CD14-positive monocyte (primary cell): Measurements from ENCODE around the gene RC3H2. TPM values are rescaled to one million over a fixed set of nuclear protein-coding genes. Genes with fewer than 3 reads are reported as not detected.
"Not testable (repeated sequence)": the region's sequence is repeated elsewhere in the genome, so short reads cannot be mapped to it uniquely, and the experiment has no call there.

Experiments
- DNase-seq, 3 donors: peaks; one replicate each; pipeline ENCODE4 v3.0.0-alpha.2; 2011 to 2022
- H2AFZ ChIP-seq: 2 replicates; pipeline ENCODE4 v1.6.0; 2012; ENCODE audit warnings: mild to moderate bottlenecking, low read depth, low read length, inconsistent platforms; ENCODE audit not compliant: insufficient read depth, poor library complexity, severe bottlenecking
- H3K27ac ChIP-seq, 2 donors: 1 replicate in 1 of 2; 2 replicates in 1 of 2; pipeline ENCODE4 v1.5.1; 2012 to 2013; ENCODE audit warnings: low read length in 2 of 2, control low read depth in 1 of 2, inconsistent platforms in 1 of 2, low read depth in 1 of 2, mild to moderate bottlenecking in 1 of 2
- H3K27me3 ChIP-seq, 2 donors: one replicate each; pipeline versions ENCODE4 v1.6.0 to v1.6.1; 2011 to 2013; ENCODE audit warnings: low read length in 2 of 2; ENCODE audit not compliant: control insufficient read depth in 2 of 2, insufficient read depth in 2 of 2
- H3K36me3 ChIP-seq, 2 donors: replicated peaks in 1 of 2; 1 replicate in 1 of 2; 2 replicates in 1 of 2; pipeline versions ENCODE4 v1.5.1 to v1.6.1; 2012 to 2013; ENCODE audit warnings: low read length in 2 of 2, control low read depth in 1 of 2, inconsistent platforms in 1 of 2, mild to moderate bottlenecking in 1 of 2; ENCODE audit not compliant: insufficient read depth in 2 of 2, control insufficient read depth in 1 of 2
- H3K4me1 ChIP-seq, 2 donors: 1 replicate in 1 of 2; 2 replicates in 1 of 2; pipeline versions ENCODE4 v1.5.1 to v1.6.1; 2012 to 2013; ENCODE audit warnings: low read length in 2 of 2, control low read depth in 1 of 2, inconsistent platforms in 1 of 2, mild to moderate bottlenecking in 1 of 2, moderate library complexity in 1 of 2; ENCODE audit not compliant: insufficient read depth in 2 of 2, control insufficient read depth in 1 of 2
- H3K4me2 ChIP-seq: replicated peaks from 2 replicates; pipeline ENCODE3; 2012; ENCODE audit warnings: low read length, moderate library complexity, mild to moderate bottlenecking; ENCODE audit not compliant: poor library complexity, severe bottlenecking; ENCODE audit errors: extremely low read depth
- H3K4me3 ChIP-seq, 3 experiments: fragments of 200-600 bp in 1 of 3; sonication (generic) in 1 of 3; replicated peaks in 1 of 3; 1 replicate in 2 of 3; 2 replicates in 1 of 3; pipeline ENCODE4 v1.5.1; 2011 to 2013; ENCODE audit warnings: low read length in 3 of 3, mild to moderate bottlenecking in 3 of 3, control low read depth in 2 of 3, low read depth in 2 of 3, inconsistent platforms in 1 of 3, moderate library complexity in 1 of 3
- H3K79me2 ChIP-seq: 2 replicates; pipeline ENCODE4 v1.6.0; 2012; ENCODE audit warnings: mild to moderate bottlenecking, control low read depth, inconsistent platforms, low read length, moderate library complexity; ENCODE audit not compliant: insufficient read depth
- H3K9ac ChIP-seq: 2 replicates; pipeline ENCODE4 v1.6.0; 2017; ENCODE audit warnings: low read length, mild to moderate bottlenecking; ENCODE audit not compliant: insufficient read depth, poor library complexity, severe bottlenecking
- H3K9me3 ChIP-seq, 2 donors: replicated peaks in 1 of 2; 1 replicate in 1 of 2; 2 replicates in 1 of 2; pipeline versions ENCODE4 v1.5.1 to v1.6.1; 2012 to 2013; ENCODE audit warnings: low read length in 2 of 2, control low read depth in 1 of 2; ENCODE audit not compliant: control insufficient read depth in 1 of 2, insufficient read depth in 1 of 2
- H4K20me1 ChIP-seq: 2 replicates; pipeline ENCODE4 v1.6.0; 2012; ENCODE audit warnings: mild to moderate bottlenecking, low read length, control low read depth, moderate library complexity; ENCODE audit not compliant: insufficient read depth
- H3K27ac Mint-ChIP-seq, 7 donors: one replicate each; pipeline ENCODE4 v1.8.0; 2020; ENCODE audit warnings: mild to moderate bottlenecking in 7 of 7, mixed read lengths in 7 of 7, moderate library complexity in 6 of 7, inconsistent platforms in 2 of 7
- H3K27me3 Mint-ChIP-seq, 3 donors: one replicate each; pipeline ENCODE4 v1.8.0; 2021 to 2022; ENCODE audit warnings: low read depth in 3 of 3, mild to moderate bottlenecking in 3 of 3, mixed read lengths in 3 of 3, moderate library complexity in 3 of 3, inconsistent platforms in 1 of 3
- H3K36me3 Mint-ChIP-seq, 2 donors: one replicate each; pipeline ENCODE4 v1.8.0; 2020; ENCODE audit warnings: mixed read lengths in 2 of 2, inconsistent platforms in 1 of 2, mild to moderate bottlenecking in 1 of 2
- H3K4me1 Mint-ChIP-seq: one replicate; pipeline ENCODE4 v1.8.0; 2020; ENCODE audit warnings: mild to moderate bottlenecking, mixed read lengths
- H3K4me3 Mint-ChIP-seq, 2 donors: one replicate each; pipeline ENCODE4 v1.8.0; 2020; ENCODE audit warnings: mild to moderate bottlenecking in 2 of 2, mixed read lengths in 2 of 2, moderate library complexity in 1 of 2
- H3K9me3 Mint-ChIP-seq, 7 donors: one replicate each; pipeline ENCODE4 v1.8.0; 2020 to 2022; ENCODE audit warnings: mixed read lengths in 7 of 7, mild to moderate bottlenecking in 6 of 7, moderate library complexity in 6 of 7, inconsistent platforms in 2 of 7
- CTCF ChIP-seq: fragments of 200-600 bp; IDR thresholded peaks from one replicate; pipeline ENCODE4 v1.8.0; 2022; ENCODE audit warnings: antibody characterized with exemption, mild to moderate bottlenecking
- WGBS: methylation state at CpG from one replicate; pipeline ENCODE4 v1.1.5; 2013; ENCODE audit warnings: missing lambda C conversion rate; ENCODE audit not compliant: insufficient coverage; 5-methylcytosine and 5-hydroxymethylcytosine counted together
- intact Hi-C, 2 donors: fragments of 100-400 bp; cut with micrococcal nuclease; formaldehyde crosslinking; loops; one replicate each; pipeline versions ENCODE4 v1.15.0 to v1.15.1; 2023
- polyA plus RNA-seq, 3 donors: library from polyadenylated mRNA; depleted of rRNA in 1 of 3; unstranded in 2 of 3; stranded (reverse) in 1 of 3; fragments of 300-500 nt in 2 of 3; fragments of >200 nt in 1 of 3; fragmentation: Illumina TruSeq in 2 of 3; gene quantifications; 1 replicate in 2 of 3; 2 replicates in 1 of 3; pipeline ENCODE4 v1.2.3, GENCODE V29; 2012 to 2021

The RC3H2 gene
- polyA plus RNA-seq, 3 donors = 11.3 to 24.6 (median 11.8) TPM

DNA sequence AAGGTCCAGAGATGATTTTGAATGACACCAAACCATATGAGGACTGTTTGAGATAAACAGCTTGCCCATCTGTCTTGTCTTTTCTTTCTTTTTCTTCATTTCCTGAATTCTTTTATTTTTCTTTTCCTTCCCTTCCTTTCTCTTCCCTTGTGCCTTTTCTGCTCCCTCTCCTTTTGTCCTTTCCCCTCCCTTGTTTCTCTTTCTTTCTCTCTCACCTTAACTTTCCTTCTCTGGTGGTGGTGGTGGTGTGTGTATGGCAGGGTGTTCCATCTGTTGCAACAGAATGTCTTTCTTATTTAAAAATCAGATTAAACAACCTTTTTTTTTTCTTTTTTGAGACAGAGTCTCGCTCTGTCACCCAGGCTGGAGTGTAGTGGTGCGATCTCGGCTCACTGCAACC is 73.0 kb downstream of the RC3H2 start:
- H3K27ac ChIP-seq = no peak overlapping the region
- Mint-ChIP-seq H3K4me1 (peaks cover 14% of the 10 kb centered on the region), H3K27ac (peak overlapping the region in 2 of 7 donors; percentile 8 to 74), H3K27me3 (peaks cover 0 to 4% (median 4%) of the 10 kb centered on the region in 3 donors), H3K4me3 (no peak overlapping the region), H3K36me3 (no peaks in the 10 kb centered on the region), H3K9me3 (peaks cover 0 to 2% (median 0%) of the 10 kb centered on the region in 7 donors)
- H4K20me1 ChIP-seq = no peaks in the 10 kb centered on the region
- no peaks in the 10 kb centered on the region for H3K9me3 ChIP-seq
- no peak overlapping the region for H3K4me3 ChIP-seq
- intact Hi-C loops = no loop called here
- no peak for TF ChIP-seq CTCF
- H3K4me2 ChIP-seq = no peak overlapping the region
- no peak for DNase-seq
- H3K4me1 ChIP-seq = peaks cover 9 to 10% of the 10 kb centered on the region in 2 donors
- H3K36me3 ChIP-seq = no peaks in the 10 kb centered on the region
- H3K79me2 ChIP-seq = peaks cover 12% of the 10 kb centered on the region
- H2AFZ ChIP-seq = no peak overlapping the region
- H3K9ac ChIP-seq = no peak overlapping the region
- WGBS = no CpG with 5 or more reads among the region's 3 CpGs
- no peaks in the 10 kb centered on the region for H3K27me3 ChIP-seq

GRCh38 chr9:122828965-122829284 is 76.2 kb downstream of the RC3H2 start:
- WGBS = 51% methylated on average over 10 of the region's 18 CpGs
- Mint-ChIP-seq H3K4me3 (peak overlapping the region; percentile 94 to 98), H3K36me3 (peaks cover 12 to 21% of the 10 kb centered on the region in 2 donors), H3K4me1 (peaks cover 17% of the 10 kb centered on the region), H3K27ac (peak overlapping the region; percentile 88 to 97 (median 93))
- Histone ChIP-seq H3K79me2 (peaks cover 40% of the 10 kb centered on the region), H3K9ac (peak overlapping the region; percentile 85), H3K4me2 (peak overlapping the region; percentile 92), H4K20me1 (peaks cover 16% of the 10 kb centered on the region), H3K4me1 (peaks cover 13 to 15% of the 10 kb centered on the region in 2 donors), H3K4me3 (peak overlapping the region; percentile 87 to 95 (median 91)), H3K36me3 (peaks cover 13 to 28% of the 10 kb centered on the region in 2 donors), H2AFZ (peak overlapping the region; percentile 82), H3K27ac (peak overlapping the region; percentile 87)
- not testable (repeated sequence) for H3K27me3 Mint-ChIP-seq, H3K9me3 ChIP-seq, H3K9me3 Mint-ChIP-seq, H3K27me3 ChIP-seq, DNase-seq
- intact Hi-C loops = loop anchor here in 1 of 2 donors (10.0 kb wide), 1 partner anchor 564 kb away; the partner anchor contains the start of genes MRRF and RBM18
